Measurements from ENCODE around the gene SPAG16.

DNA sequence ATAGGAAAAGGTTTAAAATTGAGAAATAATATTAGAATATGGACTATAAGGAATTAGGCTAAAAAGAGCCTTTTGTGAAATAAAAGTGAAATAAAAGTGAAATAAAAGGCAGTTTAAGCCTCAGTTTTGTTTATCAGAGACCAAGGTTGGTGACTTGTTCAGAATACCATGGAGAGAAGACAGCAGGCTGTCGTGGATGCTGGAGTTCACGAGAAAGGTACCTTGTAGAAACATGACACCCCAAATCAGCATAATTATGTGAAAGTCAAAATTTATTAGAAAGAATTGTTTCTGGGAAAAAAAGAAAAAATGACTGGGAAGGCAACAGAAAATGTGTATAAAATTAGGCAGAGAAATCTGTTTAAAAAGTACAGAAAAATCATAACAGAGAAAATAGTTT, 46.5 kb upstream of the SPAG16 start:
- TF ChIP-seq POLR2AphosphoS5 (IDR thresholded peaks at IDR 0.05; ENCODE audit: low read depth, low read length) = no peak
- TF ChIP-seq, protein P1, sequence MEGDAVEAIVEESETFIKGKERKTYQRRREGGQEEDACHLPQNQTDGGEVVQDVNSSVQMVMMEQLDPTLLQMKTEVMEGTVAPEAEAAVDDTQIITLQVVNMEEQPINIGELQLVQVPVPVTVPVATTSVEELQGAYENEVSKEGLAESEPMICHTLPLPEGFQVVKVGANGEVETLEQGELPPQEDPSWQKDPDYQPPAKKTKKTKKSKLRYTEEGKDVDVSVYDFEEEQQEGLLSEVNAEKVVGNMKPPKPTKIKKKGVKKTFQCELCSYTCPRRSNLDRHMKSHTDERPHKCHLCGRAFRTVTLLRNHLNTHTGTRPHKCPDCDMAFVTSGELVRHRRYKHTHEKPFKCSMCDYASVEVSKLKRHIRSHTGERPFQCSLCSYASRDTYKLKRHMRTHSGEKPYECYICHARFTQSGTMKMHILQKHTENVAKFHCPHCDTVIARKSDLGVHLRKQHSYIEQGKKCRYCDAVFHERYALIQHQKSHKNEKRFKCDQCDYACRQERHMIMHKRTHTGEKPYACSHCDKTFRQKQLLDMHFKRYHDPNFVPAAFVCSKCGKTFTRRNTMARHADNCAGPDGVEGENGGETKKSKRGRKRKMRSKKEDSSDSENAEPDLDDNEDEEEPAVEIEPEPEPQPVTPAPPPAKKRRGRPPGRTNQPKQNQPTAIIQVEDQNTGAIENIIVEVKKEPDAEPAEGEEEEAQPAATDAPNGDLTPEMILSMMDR (IDR thresholded peaks at IDR 0.05) = no peak
- TF ChIP-seq MEF2A (IDR thresholded peaks at IDR 0.05; ENCODE audit: borderline replicate concordance, low read depth) = no peak
- TF ChIP-seq, protein P2, sequence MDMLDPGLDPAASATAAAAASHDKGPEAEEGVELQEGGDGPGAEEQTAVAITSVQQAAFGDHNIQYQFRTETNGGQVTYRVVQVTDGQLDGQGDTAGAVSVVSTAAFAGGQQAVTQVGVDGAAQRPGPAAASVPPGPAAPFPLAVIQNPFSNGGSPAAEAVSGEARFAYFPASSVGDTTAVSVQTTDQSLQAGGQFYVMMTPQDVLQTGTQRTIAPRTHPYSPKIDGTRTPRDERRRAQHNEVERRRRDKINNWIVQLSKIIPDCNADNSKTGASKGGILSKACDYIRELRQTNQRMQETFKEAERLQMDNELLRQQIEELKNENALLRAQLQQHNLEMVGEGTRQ (IDR thresholded peaks at IDR 0.05; ENCODE audit: borderline replicate concordance, low read depth, low read length) = no peak
- TF ChIP-seq MXI1 (IDR thresholded peaks at IDR 0.05; ENCODE audit: low read depth, low read length) = no peak
- TF ChIP-seq, protein P3, sequence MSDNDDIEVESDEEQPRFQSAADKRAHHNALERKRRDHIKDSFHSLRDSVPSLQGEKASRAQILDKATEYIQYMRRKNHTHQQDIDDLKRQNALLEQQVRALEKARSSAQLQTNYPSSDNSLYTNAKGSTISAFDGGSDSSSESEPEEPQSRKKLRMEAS (IDR thresholded peaks at IDR 0.05; ENCODE audit: low read depth) = no peak
- no peak for TF ChIP-seq SIN3A (IDR thresholded peaks at IDR 0.05; ENCODE audit: borderline replicate concordance, low read depth, low read length)
- no peak for TF ChIP-seq GABPA (IDR thresholded peaks at IDR 0.05; ENCODE audit: low read depth)
- TF ChIP-seq RFX5 (IDR thresholded peaks at IDR 0.05; ENCODE audit: low read length) = no peak
- no peak for TF ChIP-seq SMC3 (IDR thresholded peaks at IDR 0.05; ENCODE audit: low read depth, low read length)
- TF ChIP-seq CHD2 (IDR thresholded peaks at IDR 0.05; ENCODE audit: low read length, partially characterized antibody) = no peak
